HCT116 (cell line): ENCODE results near the gene HYLS1. TPM values are rescaled to one million over a fixed set of nuclear protein-coding genes. Genes with fewer than 3 reads are reported as not detected.

Source experiments
- ATAC-seq: fragments of 200-7000 bp; cut with Tn5 transposase; 2 replicates; pipeline ENCODE4 v1.9.1; 2020; ENCODE audit warnings: mild to moderate bottlenecking, moderate library complexity
- BruUV-seq: library from RNA; stranded (reverse); fragments of 400-500 nt; replicated peaks from 2 replicates; lab custom pipeline; 2021; lab: Mats Ljungman, UMichigan
- CTCF ChIA-PET: fragments of 300-600 bp; sonication (Branson Sonifier 250); formaldehyde crosslinking; loops from one replicate; lab custom pipeline; 2021; ENCODE audit warnings: antibody characterized with exemption; lab: Charles Lee
- POLR2A ChIA-PET: fragments of 300-600, 350-600 bp; sonication (Branson Sonifier 250); formaldehyde crosslinking; loops from one replicate; lab custom pipeline; 2021; ENCODE audit warnings: antibody characterized with exemption; lab: Charles Lee
- RAD21 ChIA-PET, 2 experiments: fragments of 300-600 bp; sonication (Branson Sonifier 250); formaldehyde crosslinking; loops; one replicate each; lab custom pipeline; 2023; ENCODE audit warnings: low total read pairs in 2 of 2; ENCODE audit not compliant: uncharacterized antibody in 2 of 2, unreplicated experiment in 2 of 2, low non-redundant PET in 1 of 2; lab: Charles Lee
- DNase-seq: peaks from one replicate; pipeline ENCODE4 v3.0.0-alpha.2; 2010; ENCODE audit warnings: low read depth, low spot score
- H2AFZ ChIP-seq: fragments of 200-600 bp; shearing (Covaris generic), sonication (generic); 2 replicates; pipeline ENCODE4 v1.6.1; 2017; ENCODE audit warnings: low read depth, mixed run types, mixed read lengths, antibody characterized with exemption, low read length; ENCODE audit not compliant: poor library complexity, severe bottlenecking
- H3K27ac ChIP-seq: 2 replicates; pipeline ENCODE4 v1.5.1; 2012; ENCODE audit warnings: low read depth, low read length
- H3K27me3 ChIP-seq: fragments of 200-600 bp; sonication (generic); 2 replicates; pipeline ENCODE4 v1.6.1; 2016; ENCODE audit warnings: mixed run types, low read length, mixed read lengths; ENCODE audit not compliant: insufficient read depth
- H3K36me3 ChIP-seq, 2 experiments: fragments of 200-500 bp in 1 of 2; fragments of 200-600 bp in 1 of 2; sonication (Bioruptor generic) in 1 of 2; sonication (generic) in 1 of 2; 2 replicates each; pipeline versions ENCODE4 v1.5.1 to v1.6.1; 2014 to 2016; ENCODE audit warnings: low read length in 2 of 2, inconsistent platforms in 1 of 2, mixed read lengths in 1 of 2, mixed run types in 1 of 2; ENCODE audit not compliant: insufficient read depth in 2 of 2, control insufficient read depth in 1 of 2
- H3K4me1 ChIP-seq, 2 experiments: fragments of 200-600 bp in 1 of 2; sonication (generic) in 1 of 2; 2 replicates each; pipeline versions ENCODE4 v1.5.1 to v1.6.1; 2012 to 2017; ENCODE audit warnings: low read length in 2 of 2, inconsistent platforms in 1 of 2, mild to moderate bottlenecking in 1 of 2, mixed read lengths in 1 of 2, mixed run types in 1 of 2, moderate library complexity in 1 of 2; ENCODE audit not compliant: insufficient read depth in 2 of 2, control insufficient read depth in 1 of 2
- H3K4me2 ChIP-seq: fragments of 200-600 bp; sonication (generic); 2 replicates; pipeline ENCODE4 v1.6.1; 2017; ENCODE audit warnings: mixed run types, low read length, mixed read lengths
- H3K4me3 ChIP-seq, 2 experiments: fragments of 200-600 bp in 1 of 2; sonication (generic) in 1 of 2; replicated peaks in 1 of 2; 2 replicates each; pipeline ENCODE4 v1.5.1; 2011 to 2016; ENCODE audit warnings: low read length in 2 of 2, control low read depth in 1 of 2, low read depth in 1 of 2, mild to moderate bottlenecking in 1 of 2, mixed read lengths in 1 of 2, mixed run types in 1 of 2
- H3K79me2 ChIP-seq: fragments of 200-600 bp; sonication (generic); 2 replicates; pipeline ENCODE4 v1.6.1; 2017; ENCODE audit warnings: mild to moderate bottlenecking, mixed run types, low read length, moderate library complexity, mixed read lengths; ENCODE audit not compliant: insufficient read depth
- H3K9ac ChIP-seq: fragments of 200-600 bp; sonication (generic); 2 replicates; pipeline ENCODE4 v1.6.1; 2016; ENCODE audit warnings: low read length, mixed read lengths
- H3K9me2 ChIP-seq: fragments of 200-600 bp; sonication (generic), shearing (Covaris generic); 2 replicates; pipeline ENCODE4 v1.6.1; 2017; ENCODE audit warnings: mixed run types, mild to moderate bottlenecking, moderate library complexity; ENCODE audit not compliant: insufficient read depth
- H3K9me3 ChIP-seq, 2 experiments: fragments of 200-500 bp in 1 of 2; fragments of 200-600 bp in 1 of 2; sonication (Bioruptor generic) in 1 of 2; sonication (generic) in 1 of 2; 2 replicates each; pipeline ENCODE4 v1.6.1; 2014 to 2017; ENCODE audit warnings: low read length in 2 of 2, mixed read lengths in 2 of 2, inconsistent platforms in 1 of 2, low read depth in 1 of 2, mild to moderate bottlenecking in 1 of 2, mixed run types in 1 of 2, moderate library complexity in 1 of 2; ENCODE audit not compliant: control insufficient read depth in 1 of 2, insufficient read depth in 1 of 2
- H4K20me1 ChIP-seq: fragments of 200-600 bp; sonication (generic), shearing (Covaris generic); 2 replicates; pipeline ENCODE4 v1.6.1; 2017; ENCODE audit warnings: mixed run types, mild to moderate bottlenecking, moderate library complexity; ENCODE audit not compliant: insufficient read depth
- ATF3 ChIP-seq: IDR thresholded peaks from 2 replicates; pipeline ENCODE4 v1.6.1; 2012
- CBX3 ChIP-seq: IDR thresholded peaks from 2 replicates; pipeline ENCODE4 v1.6.1; 2012; ENCODE audit warnings: low read depth
- CEBPB ChIP-seq: IDR thresholded peaks from 2 replicates; pipeline ENCODE4 v1.6.1; 2012; ENCODE audit warnings: low read depth
- CTCF ChIP-seq, 3 experiments: fragments of 200-600 bp in 1 of 3; sonication (generic) in 1 of 3; IDR thresholded peaks in 2 of 3; conservative IDR thresholded peaks in 1 of 3; 2 replicates each; pipeline ENCODE4 v1.5.1; 2012 to 2017; ENCODE audit warnings: low read depth in 2 of 3, low read length in 2 of 3, antibody characterized with exemption in 1 of 3, borderline replicate concordance in 1 of 3, control low read depth in 1 of 3, mild to moderate bottlenecking in 1 of 3, mixed read lengths in 1 of 3, mixed run types in 1 of 3, moderate library complexity in 1 of 3; ENCODE audit not compliant: insufficient read depth in 1 of 3
- EGR1 ChIP-seq: IDR thresholded peaks from 2 replicates; pipeline ENCODE4 v1.6.1; 2012; ENCODE audit warnings: low read depth
- ELF1 ChIP-seq: IDR thresholded peaks from 2 replicates; pipeline ENCODE4 v1.6.1; 2012; ENCODE audit warnings: low read depth, borderline replicate concordance
- EZH2 ChIP-seq: fragments of 200-600 bp; sonication (generic); IDR thresholded peaks from 2 replicates; pipeline ENCODE4 v1.6.1; 2017; ENCODE audit warnings: antibody characterized with exemption, mixed run types
- EZH2phosphoT487 ChIP-seq: fragments of 200-600 bp; IDR thresholded peaks from 2 replicates; pipeline ENCODE4 v1.6.1; 2018; ENCODE audit warnings: antibody characterized with exemption, borderline replicate concordance
- FOSL1 ChIP-seq: IDR thresholded peaks from 2 replicates; pipeline ENCODE4 v1.6.1; 2012; ENCODE audit warnings: low read depth
- JUND ChIP-seq: IDR thresholded peaks from 2 replicates; pipeline ENCODE4 v1.6.1; 2012
- POLR2A ChIP-seq: IDR thresholded peaks from 2 replicates; pipeline ENCODE4 v1.7.0; 2011; ENCODE audit warnings: borderline replicate concordance; ENCODE audit not compliant: insufficient read depth, insufficient read length; ENCODE audit errors: extremely low read depth
- POLR2AphosphoS5 ChIP-seq: IDR thresholded peaks from 2 replicates; pipeline ENCODE4 v1.6.1; 2011; ENCODE audit warnings: mild to moderate bottlenecking, low read depth, low read length, moderate library complexity
- RAD21 ChIP-seq: IDR thresholded peaks from 2 replicates; pipeline ENCODE4 v1.6.1; 2012; ENCODE audit warnings: low read depth, mild to moderate bottlenecking
- SIN3A ChIP-seq: IDR thresholded peaks from 2 replicates; pipeline ENCODE4 v1.6.1; 2012; ENCODE audit warnings: low read depth
- YY1 ChIP-seq: IDR thresholded peaks from 2 replicates; pipeline ENCODE4 v1.6.1; 2011; ENCODE audit warnings: low read length, low read depth, moderate library complexity, mild to moderate bottlenecking; ENCODE audit not compliant: insufficient replicate concordance; ENCODE audit errors: extremely low read depth
- ZFX ChIP-seq: fragments of 450-650 bp; IDR thresholded peaks from 2 replicates; pipeline ENCODE4 v1.6.1; 2017
- ZNF274 ChIP-seq: fragments of 200-500 bp; sonication (Bioruptor generic); IDR thresholded peaks from 2 replicates; pipeline ENCODE4 v1.6.1; 2014; ENCODE audit warnings: mild to moderate bottlenecking, low read depth, low read length, inconsistent platforms
- intact Hi-C: fragments of 100-400 bp; cut with micrococcal nuclease; formaldehyde crosslinking; loops from 2 replicates; pipeline ENCODE4 v1.10.0; 2022
- total RNA-seq: library from RNA; stranded (reverse); gene quantifications from one replicate; pipeline ENCODE4 v1.2.1, GENCODE V29; 2021; ENCODE audit not compliant: unreplicated experiment
- TF ChIP-seq, protein P1 (sequence below): IDR thresholded peaks from 2 replicates; pipeline ENCODE4 v1.6.1; 2012
- TF ChIP-seq, protein P2 (sequence below): IDR thresholded peaks from 2 replicates; pipeline ENCODE4 v1.6.1; 2011; ENCODE audit warnings: mild to moderate bottlenecking, low read length, moderate library complexity; ENCODE audit not compliant: insufficient replicate concordance; ENCODE audit errors: extremely low read depth

Gene HYLS1
- total RNA-seq, 1 experiment from 2014 or later: 18.9 TPM

DNA sequence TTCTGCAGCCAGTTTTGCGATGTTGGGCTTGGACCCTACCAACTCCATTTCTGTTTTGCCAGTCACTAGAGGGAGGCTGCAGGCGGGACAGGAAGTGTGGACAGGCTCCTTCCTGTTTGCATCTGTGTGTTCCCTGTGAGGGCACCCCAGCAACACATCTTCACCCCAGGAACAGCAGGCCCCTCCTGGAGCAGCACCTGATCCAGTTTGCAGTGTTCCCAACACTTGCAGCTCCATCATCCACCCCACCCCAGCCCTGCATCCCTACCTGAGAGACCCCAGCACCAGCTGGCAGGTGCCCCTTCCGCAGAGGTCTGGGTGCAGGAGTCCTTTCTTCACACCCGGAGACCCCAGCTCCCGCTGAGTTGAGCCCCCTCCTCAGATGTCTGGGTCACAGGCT lies 51.0 kb downstream of the HYLS1 start:
- H3K27ac ChIP-seq: no peak overlapping the region
- H4K20me1 ChIP-seq: no peaks in the 10 kb centered on the region
- no peaks in the 10 kb centered on the region for H3K9me2 ChIP-seq
- TF ChIP-seq CTCF (IDR thresholded peaks at IDR 0.05 in 2 of 3, conservative IDR thresholded peaks at IDR 0.05 in 1 of 3; ENCODE audit: borderline replicate concordance in 1 of 3, insufficient read depth in 1 of 3, low read depth in 2 of 3, low read length in 2 of 3): no peak
- TF ChIP-seq EGR1: no peak
- no peak for TF ChIP-seq ELF1
- TF ChIP-seq RAD21: no peak
- no peak for TF ChIP-seq YY1
- TF ChIP-seq, protein P1, sequence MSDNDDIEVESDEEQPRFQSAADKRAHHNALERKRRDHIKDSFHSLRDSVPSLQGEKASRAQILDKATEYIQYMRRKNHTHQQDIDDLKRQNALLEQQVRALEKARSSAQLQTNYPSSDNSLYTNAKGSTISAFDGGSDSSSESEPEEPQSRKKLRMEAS: no peak
- TF ChIP-seq CEBPB: no peak
- no peak for TF ChIP-seq POLR2A
- TF ChIP-seq ZNF274: no peak
- no peak for TF ChIP-seq FOSL1
- no peak for TF ChIP-seq ZFX
- TF ChIP-seq SIN3A: no peak
- no peak for TF ChIP-seq JUND
- TF ChIP-seq ATF3: no peak
- no peak for TF ChIP-seq EZH2phosphoT487
- TF ChIP-seq, protein P2, sequence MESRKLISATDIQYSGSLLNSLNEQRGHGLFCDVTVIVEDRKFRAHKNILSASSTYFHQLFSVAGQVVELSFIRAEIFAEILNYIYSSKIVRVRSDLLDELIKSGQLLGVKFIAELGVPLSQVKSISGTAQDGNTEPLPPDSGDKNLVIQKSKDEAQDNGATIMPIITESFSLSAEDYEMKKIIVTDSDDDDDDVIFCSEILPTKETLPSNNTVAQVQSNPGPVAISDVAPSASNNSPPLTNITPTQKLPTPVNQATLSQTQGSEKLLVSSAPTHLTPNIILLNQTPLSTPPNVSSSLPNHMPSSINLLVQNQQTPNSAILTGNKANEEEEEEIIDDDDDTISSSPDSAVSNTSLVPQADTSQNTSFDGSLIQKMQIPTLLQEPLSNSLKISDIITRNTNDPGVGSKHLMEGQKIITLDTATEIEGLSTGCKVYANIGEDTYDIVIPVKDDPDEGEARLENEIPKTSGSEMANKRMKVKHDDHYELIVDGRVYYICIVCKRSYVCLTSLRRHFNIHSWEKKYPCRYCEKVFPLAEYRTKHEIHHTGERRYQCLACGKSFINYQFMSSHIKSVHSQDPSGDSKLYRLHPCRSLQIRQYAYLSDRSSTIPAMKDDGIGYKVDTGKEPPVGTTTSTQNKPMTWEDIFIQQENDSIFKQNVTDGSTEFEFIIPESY: no peak
- no peak for TF ChIP-seq POLR2AphosphoS5
- TF ChIP-seq EZH2: no peak
- no peak for TF ChIP-seq CBX3
- no peaks in the 10 kb centered on the region for H3K36me3 ChIP-seq
- H3K4me3 ChIP-seq: 0 out of 4 replicates have a peak overlapping the region, but pooled peaks of 1 of the 2 experiments have one; percentile 16
- no peaks in the 10 kb centered on the region for H3K27me3 ChIP-seq
- DNase-seq (no peak), ATAC-seq (peak; percentile 48)
- peak overlapping the region; percentile 35 for H2AFZ ChIP-seq
- intact Hi-C loops: no loop called here
- BruUV-seq: no TSS peak
- H3K9me3 ChIP-seq: no peaks in the 10 kb centered on the region
- no peaks in the 10 kb centered on the region for H3K79me2 ChIP-seq
- POLR2A ChIA-PET: no interaction called here
- H3K4me2 ChIP-seq: peak overlapping the region; percentile 49
- peaks cover 0 to 12% of the 10 kb centered on the region in 2 experiments; a peak in 2 of 4 replicates for H3K4me1 ChIP-seq
- RAD21 ChIA-PET: no interaction called here
- H3K9ac ChIP-seq: no peak overlapping the region
- CTCF ChIA-PET: interaction anchor here (1.9 kb wide), 1 partner anchor 256 kb away, joined by 5 read pairs; no protein-coding TSS in a partner anchor
